Calu3 (cell line): Measurements from ENCODE around the gene HNRNPK. TPM values are rescaled to one million over a fixed set of nuclear protein-coding genes. Genes with fewer than 3 reads are reported as not detected.

Experiments
- BruUV-seq: library from RNA; stranded (reverse); fragments of 400-500 nt; replicated peaks from 2 replicates; lab custom pipeline; 2021; lab: Mats Ljungman, UMichigan
- CTCF ChIA-PET: fragments of 300-600 bp; sonication (Branson Sonifier 250); formaldehyde crosslinking; loops from one replicate; lab custom pipeline; 2022; ENCODE audit warnings: antibody characterized with exemption; lab: Charles Lee
- DNase-seq: peaks from one replicate; pipeline ENCODE4 v3.0.0; 2022
- H3K27ac Mint-ChIP-seq: one replicate; pipeline ENCODE4 v1.8.0; 2022; ENCODE audit warnings: mixed read lengths; ENCODE audit not compliant: unreplicated experiment
- H3K27me3 Mint-ChIP-seq: one replicate; pipeline ENCODE4 v1.8.0; 2022; ENCODE audit warnings: mixed read lengths; ENCODE audit not compliant: unreplicated experiment
- H3K36me3 Mint-ChIP-seq: one replicate; pipeline ENCODE4 v1.8.0; 2022; ENCODE audit warnings: mild to moderate bottlenecking, moderate library complexity, mixed read lengths; ENCODE audit not compliant: insufficient read depth, unreplicated experiment
- H3K4me1 Mint-ChIP-seq: one replicate; pipeline ENCODE4 v1.8.0; 2022; ENCODE audit warnings: mild to moderate bottlenecking, low read depth, mixed read lengths; ENCODE audit not compliant: unreplicated experiment
- H3K4me3 Mint-ChIP-seq: one replicate; pipeline ENCODE4 v1.8.0; 2022; ENCODE audit warnings: mild to moderate bottlenecking, low read depth, moderate library complexity, mixed read lengths; ENCODE audit not compliant: unreplicated experiment
- H3K9me3 Mint-ChIP-seq: one replicate; pipeline ENCODE4 v1.8.0; 2022; ENCODE audit warnings: low read depth, mixed read lengths; ENCODE audit not compliant: unreplicated experiment
- CTCF ChIP-seq: fragments of 200-600 bp; IDR thresholded peaks from one replicate; pipeline ENCODE4 v1.8.0; 2022; ENCODE audit warnings: antibody characterized with exemption; ENCODE audit not compliant: unreplicated experiment
- intact Hi-C: fragments of 100-400 bp; cut with micrococcal nuclease; formaldehyde crosslinking; loops from one replicate; pipeline ENCODE4 v1.10.0; 2022; ENCODE audit not compliant: unreplicated experiment
- total RNA-seq: library from RNA; stranded (reverse); gene quantifications from 2 replicates; pipeline ENCODE4 v1.2.3, GENCODE V29; 2022

The HNRNPK gene
- total RNA-seq, 1 experiment from 2014 or later = 543 TPM

GRCh38 chr9:83971485-83971884 is 8.5 kb downstream of the HNRNPK start:
- H3K9me3 Mint-ChIP-seq = no peaks in the 10 kb centered on the region

GRCh38 chr9:83969602-83970001 is 10.4 kb downstream of the HNRNPK start:
- CTCF ChIA-PET = no interaction called here
- no peaks in the 10 kb centered on the region for H3K27me3 Mint-ChIP-seq
- no peak overlapping the region for H3K27ac Mint-ChIP-seq
- TF ChIP-seq CTCF = no peak
- intact Hi-C loops = no loop called here
- H3K4me3 Mint-ChIP-seq = no peak overlapping the region
- H3K36me3 Mint-ChIP-seq = peaks cover 85% of the 10 kb centered on the region
- no peak for DNase-seq
- H3K9me3 Mint-ChIP-seq = no peaks in the 10 kb centered on the region
- BruUV-seq = no TSS peak
- peaks cover 14% of the 10 kb centered on the region for H3K4me1 Mint-ChIP-seq

More at GRCh38 chr9:83971485-83971884, 8.5 kb downstream of the HNRNPK start:
- CTCF ChIA-PET = no interaction called here
- Mint-ChIP-seq H3K27me3 (no peaks in the 10 kb centered on the region), H3K4me3 (no peak overlapping the region), H3K4me1 (peaks cover 23% of the 10 kb centered on the region), H3K27ac (no peak overlapping the region), H3K36me3 (peaks cover 92% of the 10 kb centered on the region)
- intact Hi-C loops = no loop called here
- DNase-seq = no peak
- no TSS peak for BruUV-seq
- TF ChIP-seq CTCF = no peak

GRCh38 chr9:83967073-83967472 is 12.9 kb downstream of the HNRNPK start:
- intact Hi-C loops = no loop called here
- DNase-seq = no peak
- CTCF ChIA-PET = interaction anchor here (0.6 kb wide), 1 partner anchor 74 kb away, joined by 3 read pairs; no protein-coding TSS in a partner anchor
- BruUV-seq = no TSS peak
- Mint-ChIP-seq H3K36me3 (peaks cover 79% of the 10 kb centered on the region), H3K4me3 (no peak overlapping the region), H3K27me3 (no peaks in the 10 kb centered on the region), H3K4me1 (peaks cover 7% of the 10 kb centered on the region), H3K27ac (no peak overlapping the region), H3K9me3 (no peaks in the 10 kb centered on the region)
- no peak for TF ChIP-seq CTCF

GRCh38 chr9:83966209-83966582 is 13.8 kb downstream of the HNRNPK start:
- peaks cover 7% of the 10 kb centered on the region for H3K4me1 Mint-ChIP-seq
- no peak overlapping the region for H3K4me3 Mint-ChIP-seq
- H3K27ac Mint-ChIP-seq = peak overlapping the region; percentile 77
- H3K9me3 Mint-ChIP-seq = no peaks in the 10 kb centered on the region
- intact Hi-C loops = no loop called here
- no peak for TF ChIP-seq CTCF
- no peaks in the 10 kb centered on the region for H3K27me3 Mint-ChIP-seq
- H3K36me3 Mint-ChIP-seq = peaks cover 70% of the 10 kb centered on the region
- no peak for DNase-seq
- no TSS peak for BruUV-seq
- CTCF ChIA-PET = interaction anchor here (0.6 kb wide), 1 partner anchor 75 kb away, joined by 3 read pairs; no protein-coding TSS in a partner anchor
